Transverse colon (tissue), 4 donors: Measurements from ENCODE around the gene NBL1. TPM values are rescaled to one million over a fixed set of nuclear protein-coding genes. Genes with fewer than 3 reads are reported as not detected.

Experiments used
- DNase-seq: peaks from one replicate; pipeline ENCODE4 v3.0.0-alpha.2; 2019
- H3K27ac ChIP-seq, 4 donors: fragments of 200-600 bp; sonication (generic); 2 replicates each; pipeline ENCODE4 v1.5.1; 2016 to 2018; ENCODE audit warnings: inconsistent platforms in 4 of 4
- H3K27me3 ChIP-seq: fragments of 200-600 bp; sonication (generic); 2 replicates; pipeline ENCODE4 v1.5.1; 2017; ENCODE audit warnings: inconsistent platforms
- H3K36me3 ChIP-seq, 4 donors: fragments of 200-600 bp; sonication (generic); 2 replicates each; pipeline ENCODE4 v1.5.1; 2017 to 2019; ENCODE audit warnings: inconsistent platforms in 4 of 4
- H3K4me1 ChIP-seq, 4 donors: fragments of 200-600 bp; sonication (generic); 2 replicates each; pipeline ENCODE4 v1.5.1; 2017 to 2020; ENCODE audit warnings: inconsistent platforms in 4 of 4
- H3K4me3 ChIP-seq, 4 donors: fragments of 200-600 bp; sonication (generic); 1 replicate in 1 of 4; 2 replicates in 3 of 4; pipeline versions ENCODE4 v1.5.1 to v1.6.1; 2017 to 2019; ENCODE audit warnings: inconsistent platforms in 4 of 4
- H3K9me3 ChIP-seq, 2 donors: fragments of 200-600 bp; sonication (generic); 2 replicates each; pipeline ENCODE4 v1.5.1; 2017 to 2019; ENCODE audit warnings: inconsistent platforms in 2 of 2
- EP300 ChIP-seq: sonication (generic); formaldehyde crosslinking; IDR thresholded peaks from one replicate; pipeline ENCODE4 v1.6.1; 2017; ENCODE audit warnings: antibody characterized with exemption, low read depth
- POLR2A ChIP-seq: fragments of 450-650 bp; IDR thresholded peaks from one replicate; pipeline ENCODE4 v1.6.1; 2016; ENCODE audit warnings: antibody characterized with exemption, mild to moderate bottlenecking, moderate library complexity
- POLR2AphosphoS5 ChIP-seq, 3 donors: sonication (generic); formaldehyde crosslinking; IDR thresholded peaks; one replicate each; pipeline ENCODE4 v1.6.1; 2016; ENCODE audit warnings: antibody characterized with exemption in 3 of 3
- WGBS, 2 donors: methylation state at CpG; one replicate each; pipeline ENCODE4 v1.1.5; 2018; ENCODE audit warnings: low coverage in 1 of 2; 5-methylcytosine and 5-hydroxymethylcytosine counted together
- in situ Hi-C, 4 donors: fragments of 200-750 bp; cut with MboI; loops; one replicate each; pipeline versions ENCODE4 v1.15.0 to v1.15.1; 2017; ENCODE audit warnings: low sequenced_read_pairs in 3 of 4, low pct_ligation_motif_present in 1 of 4, low pct_unique_long_range_greater_than_20kb in 1 of 4
- intact Hi-C: fragments of 100-400 bp; cut with DNase I; formaldehyde crosslinking; loops from one replicate; pipeline ENCODE4 v1.15.1; 2023; ENCODE audit warnings: low total_unique reads
- total RNA-seq, 4 donors: library from RNA; depleted of rRNA; stranded (reverse); fragments of >200 nt; gene quantifications; one replicate each; pipeline ENCODE4 v1.1.0, GENCODE V29; 2016
- TF ChIP-seq, protein P1 (sequence below), 5 experiments: fragments of 200-600 bp in 3 of 5; fragments of 450-650 bp in 2 of 5; sonication (generic) in 3 of 5; IDR thresholded peaks; 1 replicate in 2 of 5; 2 replicates in 3 of 5; pipeline ENCODE4 v1.5.1; 2016 to 2017; ENCODE audit warnings: antibody characterized with exemption in 5 of 5, inconsistent platforms in 3 of 5, mild to moderate bottlenecking in 2 of 5, moderate library complexity in 1 of 5

The NBL1 gene
- total RNA-seq, 4 donors from 2014 or later, result 122 to 238 (median 204) TPM

DNA sequence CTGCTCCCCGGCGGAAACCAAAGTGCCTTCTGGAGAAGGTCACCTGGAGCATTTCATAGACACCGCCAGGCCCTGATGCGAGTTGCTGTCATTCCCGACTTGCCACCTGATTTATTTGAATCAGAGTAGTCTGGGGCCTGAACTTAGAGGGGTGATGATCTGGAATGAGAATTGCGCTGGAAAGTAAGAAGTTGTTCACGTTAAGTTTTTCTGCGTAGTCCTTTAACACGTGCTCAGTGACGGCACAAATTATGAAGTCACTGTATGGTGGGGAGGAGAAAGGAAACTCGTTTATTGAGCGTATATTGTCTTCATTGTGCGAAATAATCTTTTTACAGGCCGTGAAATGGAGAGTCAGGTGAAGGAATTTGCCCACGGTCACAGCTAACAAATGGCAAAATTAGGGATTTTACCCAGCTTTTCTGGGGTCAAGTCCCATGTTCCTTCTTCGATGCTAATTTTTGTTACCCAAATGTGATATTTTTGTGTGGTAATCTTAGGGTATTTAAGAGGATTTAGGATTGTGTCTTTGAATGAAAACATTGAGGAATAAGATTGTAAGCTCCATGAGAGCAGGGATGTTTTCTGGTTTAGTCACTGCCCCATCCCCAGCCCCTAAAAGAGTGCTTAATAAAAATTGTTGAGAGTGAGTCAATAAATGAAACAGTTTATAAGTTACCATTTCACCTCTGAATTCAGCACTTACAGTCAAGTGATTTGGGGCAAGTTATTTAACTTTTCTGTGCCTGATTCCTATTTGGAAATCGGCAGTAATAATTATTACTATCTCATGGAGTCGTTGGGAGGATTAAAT is 46.4 kb upstream of the NBL1 start:
- Histone ChIP-seq H3K27ac (peak overlapping the region; percentile 97 to 99 (median 98)), H3K4me1 (peaks cover 23 to 60% (median 36%) of the 10 kb centered on the region in 4 donors), H3K27me3 (no peaks in the 10 kb centered on the region), H3K4me3 (peak overlapping the region; percentile 77 to 96 (median 86)), H3K36me3 (no peaks in the 10 kb centered on the region), H3K9me3 (no peaks in the 10 kb centered on the region)
- intact Hi-C loops, result loop anchor here (2.0 to 5.0 kb wide), 2 partner anchors 50 to 111 kb away; no protein-coding TSS in a partner anchor
- DNase-seq, result no peak
- WGBS, 2 donors, result 7 to 11% methylated on average over 15 to 18 of the region's 18 CpGs
- TF ChIP-seq, protein P1, sequence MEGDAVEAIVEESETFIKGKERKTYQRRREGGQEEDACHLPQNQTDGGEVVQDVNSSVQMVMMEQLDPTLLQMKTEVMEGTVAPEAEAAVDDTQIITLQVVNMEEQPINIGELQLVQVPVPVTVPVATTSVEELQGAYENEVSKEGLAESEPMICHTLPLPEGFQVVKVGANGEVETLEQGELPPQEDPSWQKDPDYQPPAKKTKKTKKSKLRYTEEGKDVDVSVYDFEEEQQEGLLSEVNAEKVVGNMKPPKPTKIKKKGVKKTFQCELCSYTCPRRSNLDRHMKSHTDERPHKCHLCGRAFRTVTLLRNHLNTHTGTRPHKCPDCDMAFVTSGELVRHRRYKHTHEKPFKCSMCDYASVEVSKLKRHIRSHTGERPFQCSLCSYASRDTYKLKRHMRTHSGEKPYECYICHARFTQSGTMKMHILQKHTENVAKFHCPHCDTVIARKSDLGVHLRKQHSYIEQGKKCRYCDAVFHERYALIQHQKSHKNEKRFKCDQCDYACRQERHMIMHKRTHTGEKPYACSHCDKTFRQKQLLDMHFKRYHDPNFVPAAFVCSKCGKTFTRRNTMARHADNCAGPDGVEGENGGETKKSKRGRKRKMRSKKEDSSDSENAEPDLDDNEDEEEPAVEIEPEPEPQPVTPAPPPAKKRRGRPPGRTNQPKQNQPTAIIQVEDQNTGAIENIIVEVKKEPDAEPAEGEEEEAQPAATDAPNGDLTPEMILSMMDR (IDR thresholded peaks at IDR 0.05), result no peak
- TF ChIP-seq POLR2AphosphoS5 (IDR thresholded peaks at IDR 0.05), result peak in 1 of 3 donors; percentile 30
- in situ Hi-C loops, result loop anchor here in 1 of 4 donors (25.0 kb wide), 1 partner anchor 110 kb away; the partner anchor contains the start of gene CAPZB

DNA sequence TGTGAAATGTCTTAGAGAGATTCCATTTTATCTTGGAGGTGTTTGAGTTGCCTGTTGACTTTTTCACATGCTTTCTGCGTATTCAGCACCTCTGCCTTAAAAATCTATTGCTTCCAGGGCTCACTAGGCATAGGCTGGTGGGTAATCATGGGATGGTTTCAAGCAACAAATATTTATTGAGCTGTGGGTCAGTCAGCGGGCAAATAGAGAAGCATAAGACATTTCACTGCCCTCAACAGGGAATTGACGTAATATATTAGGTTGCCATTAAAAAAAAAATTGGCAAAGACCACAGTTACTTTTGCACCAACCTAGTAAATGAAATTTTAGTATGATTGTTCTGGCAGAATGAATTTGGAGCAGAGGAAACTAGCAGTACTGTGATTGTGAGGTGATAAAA is 44.3 kb upstream of the NBL1 start:
- Histone ChIP-seq H3K27me3 (no peaks in the 10 kb centered on the region), H3K27ac (peak overlapping the region; percentile 22 to 97 (median 44)), H3K4me1 (peaks cover 23 to 73% (median 42%) of the 10 kb centered on the region in 4 donors), H3K9me3 (no peaks in the 10 kb centered on the region), H3K4me3 (no peak overlapping the region), H3K36me3 (no peaks in the 10 kb centered on the region)
- intact Hi-C loops, result loop anchor here (5.0 kb wide), 1 partner anchor 47 kb away; no protein-coding TSS in a partner anchor
- 82 to 98% methylated on average over 3 of the region's 3 CpGs for WGBS, 2 donors
- DNase-seq, result no peak
- in situ Hi-C loops, result loop anchor here in 1 of 4 donors (25.0 kb wide), 1 partner anchor 113 kb away; the partner anchor contains the start of gene CAPZB
- TF ChIP-seq POLR2A (no peak), EP300 (no peak), POLR2AphosphoS5 (IDR thresholded peaks at IDR 0.05) (no peak)
- TF ChIP-seq, protein P1 (IDR thresholded peaks at IDR 0.05), result no peak

DNA sequence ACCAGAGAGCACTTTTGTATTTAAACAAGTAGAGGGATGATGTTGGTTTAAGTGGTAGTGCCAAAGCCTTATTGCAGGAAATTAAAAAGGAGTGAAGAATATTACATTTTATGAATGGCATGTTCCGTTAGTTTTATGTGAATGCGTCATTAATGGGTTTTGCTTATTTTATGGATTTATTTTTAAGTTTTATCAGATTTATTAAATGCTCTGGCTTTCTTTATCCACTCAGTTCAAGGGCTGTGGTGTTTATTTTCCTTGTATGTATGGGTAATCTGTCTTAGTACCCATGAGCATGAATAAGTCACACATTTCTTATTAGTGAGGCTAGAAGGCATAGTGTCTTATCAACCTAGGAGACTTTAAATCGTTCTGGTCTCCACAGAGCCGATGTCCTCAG is 41.6 kb upstream of the NBL1 start:
- Histone ChIP-seq H3K4me1 (peaks cover 17 to 88% (median 54%) of the 10 kb centered on the region in 4 donors), H3K27ac (peak overlapping the region; percentile 49 to 64 (median 62)), H3K4me3 (no peak overlapping the region), H3K27me3 (no peaks in the 10 kb centered on the region), H3K9me3 (no peaks in the 10 kb centered on the region), H3K36me3 (no peaks in the 10 kb centered on the region)
- TF ChIP-seq, protein P1 (IDR thresholded peaks at IDR 0.05), result no peak
- TF ChIP-seq EP300, result peak; percentile 84
- no peak for TF ChIP-seq POLR2A
- TF ChIP-seq POLR2AphosphoS5 (IDR thresholded peaks at IDR 0.05), result peak in 2 of 3 donors; percentile 23 to 62
- WGBS, 2 donors, result 54 to 74% methylated on average over 4 of the region's 4 CpGs
- intact Hi-C loops, result no loop called here
- in situ Hi-C loops, result no loop called here
- DNase-seq, result no peak

DNA sequence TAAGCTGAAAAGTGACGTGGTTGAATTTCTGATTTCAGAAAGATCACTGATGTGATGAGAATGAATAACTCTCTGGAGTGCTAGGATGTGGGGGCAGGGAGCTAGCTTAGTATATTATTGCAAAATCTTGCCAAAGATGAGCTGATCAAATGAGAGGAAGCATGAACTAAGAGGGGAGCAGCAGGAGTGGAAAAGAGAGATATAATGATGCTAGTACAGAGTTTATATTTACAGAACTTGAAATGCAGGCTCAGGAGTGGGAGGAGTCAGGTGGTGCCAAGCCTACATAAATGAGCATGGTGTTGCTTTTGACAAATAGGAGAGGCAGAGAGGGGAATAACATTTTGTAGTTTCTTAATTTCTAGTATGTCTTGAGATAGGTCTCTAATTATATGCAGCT is 38.1 kb upstream of the NBL1 start:
- TF ChIP-seq EP300 (no peak), POLR2AphosphoS5 (IDR thresholded peaks at IDR 0.05) (no peak), POLR2A (no peak)
- TF ChIP-seq, protein P1 (IDR thresholded peaks at IDR 0.05), result no peak

More for the DNA sequence above, 38.1 kb upstream of the NBL1 start:
- Histone ChIP-seq H3K4me1 (peaks cover 8 to 82% (median 47%) of the 10 kb centered on the region in 4 donors), H3K4me3 (no peak overlapping the region), H3K36me3 (no peaks in the 10 kb centered on the region), H3K27ac (peak overlapping the region; percentile 48 to 59 (median 58)), H3K9me3 (no peaks in the 10 kb centered on the region), H3K27me3 (no peaks in the 10 kb centered on the region)
- DNase-seq, result no peak
- intact Hi-C loops, result no loop called here
- WGBS, 2 donors, result 39 to 54% methylated on average over 1 of the region's 1 CpG
- in situ Hi-C loops, result no loop called here
